Thoracic aorta (tissue), 2 donors: ENCODE data around the gene FXYD1. TPM values are rescaled to one million over a fixed set of nuclear protein-coding genes. Genes with fewer than 3 reads are reported as not detected.
"Not testable (repeated sequence)": the region's sequence is repeated elsewhere in the genome, so short reads cannot be mapped to it uniquely, and the experiment has no call there.

Source experiments
- ATAC-seq: fragments of 150-250 bp; one replicate; pipeline ENCODE4 v1.8.0; 2017; ENCODE audit warnings: low read depth; ENCODE audit not compliant: insufficient number of reproducible peaks, low FRiP score
- DNase-seq: peaks from one replicate; pipeline ENCODE4 v3.0.0-alpha.2; 2020; ENCODE audit warnings: low spot score
- H3K27ac ChIP-seq, 2 donors: fragments of 200-600 bp; sonication (generic); 1 replicate in 1 of 2; 2 replicates in 1 of 2; pipeline ENCODE4 v1.5.1; 2016; ENCODE audit warnings: mild to moderate bottlenecking in 2 of 2, moderate library complexity in 2 of 2
- H3K27me3 ChIP-seq: fragments of 200-600 bp; sonication (generic); replicated peaks from 2 replicates; pipeline ENCODE4 v1.6.0; 2016; ENCODE audit warnings: mild to moderate bottlenecking; ENCODE audit not compliant: insufficient read depth
- H3K36me3 ChIP-seq: fragments of 200-600 bp; sonication (generic); one replicate; pipeline ENCODE4 v1.5.1; 2016
- H3K4me1 ChIP-seq, 2 donors: fragments of 200-600 bp; sonication (generic); 1 replicate in 1 of 2; 2 replicates in 1 of 2; pipeline versions ENCODE4 v1.5.1 to v1.6.0; 2016; ENCODE audit warnings: low read depth in 2 of 2, mild to moderate bottlenecking in 1 of 2; ENCODE audit not compliant: control insufficient read depth in 1 of 2
- H3K4me3 ChIP-seq: fragments of 200-600 bp; sonication (generic); 2 replicates; pipeline ENCODE4 v1.5.1; 2016; ENCODE audit warnings: mild to moderate bottlenecking
- H3K9me3 ChIP-seq: fragments of 200-600 bp; sonication (generic); 2 replicates; pipeline ENCODE4 v1.5.1; 2016
- CTCF ChIP-seq: fragments of 200-600 bp; sonication (generic); IDR thresholded peaks from one replicate; pipeline ENCODE4 v1.5.1; 2019; ENCODE audit warnings: antibody characterized with exemption
- total RNA-seq, 2 donors: library from RNA; depleted of rRNA; stranded (reverse); fragments of >200 nt; gene quantifications; one replicate each; pipeline versions ENCODE4 v1.1.0 to v1.2.3, GENCODE V29; 2016

The FXYD1 gene
- total RNA-seq, 2 donors from 2014 or later, result 50.7 to 65.8 TPM

DNA sequence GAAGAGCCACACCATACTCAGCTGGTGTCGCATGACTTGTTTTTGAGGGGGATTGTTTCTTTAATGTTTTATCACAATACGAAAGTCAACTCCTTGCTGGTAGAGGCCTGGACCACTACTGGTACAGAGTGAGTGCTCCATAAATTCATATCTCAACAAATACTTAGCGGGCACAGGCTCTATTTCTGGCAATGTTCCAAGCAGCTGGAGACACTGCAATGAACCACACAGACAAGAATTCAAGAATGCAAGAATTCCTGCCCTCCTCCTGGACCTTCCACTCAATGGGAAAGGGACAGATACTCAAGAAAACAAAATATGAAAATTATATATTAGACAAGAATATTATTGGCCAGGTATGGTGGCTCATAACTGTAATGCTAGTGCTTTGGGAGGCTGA is 10.8 kb downstream of the FXYD1 start:
- no peak for ATAC-seq
- Histone ChIP-seq H3K36me3 (no peaks in the 10 kb centered on the region), H3K27ac (no peak overlapping the region), H3K27me3 (no peaks in the 10 kb centered on the region), H3K9me3 (no peaks in the 10 kb centered on the region), H3K4me1 (peaks cover 0 to 19% of the 10 kb centered on the region in 2 donors), H3K4me3 (no peak overlapping the region)
- no peak for DNase-seq
- no peak for TF ChIP-seq CTCF

DNA sequence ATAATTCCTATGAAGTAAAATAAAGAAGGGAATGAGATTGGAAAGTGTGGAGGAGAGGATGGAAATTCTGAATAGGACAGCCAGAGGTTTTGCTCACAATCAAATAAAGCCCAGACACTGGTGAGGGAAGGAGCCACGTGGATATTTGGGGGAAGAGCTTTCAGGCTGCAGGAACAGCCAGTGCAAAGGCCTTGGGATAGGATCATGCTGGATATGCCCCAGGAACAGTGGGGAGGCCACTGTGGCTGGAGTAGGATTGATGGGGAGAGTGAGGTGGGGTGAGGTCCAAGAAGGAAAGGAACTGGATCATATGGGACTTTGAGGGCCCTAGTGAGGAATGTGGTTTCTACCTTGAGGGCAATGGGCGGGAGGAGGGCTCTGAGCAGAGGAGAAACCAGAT is 11.8 kb downstream of the FXYD1 start:
- Histone ChIP-seq H3K36me3 (no peaks in the 10 kb centered on the region), H3K9me3 (no peaks in the 10 kb centered on the region), H3K4me1 (peaks cover 0 to 29% of the 10 kb centered on the region in 2 donors), H3K4me3 (no peak overlapping the region), H3K27ac (no peak overlapping the region), H3K27me3 (no peaks in the 10 kb centered on the region)
- no peak for TF ChIP-seq CTCF
- ATAC-seq (no peak), DNase-seq (no peak)

- H3K27me3 ChIP-seq, result no peaks in the 10 kb centered on the region
- no peak for TF ChIP-seq CTCF
Observed at GRCh38 chr19:35151273-35152065, 12.8 kb downstream of the FXYD1 start.

DNA sequence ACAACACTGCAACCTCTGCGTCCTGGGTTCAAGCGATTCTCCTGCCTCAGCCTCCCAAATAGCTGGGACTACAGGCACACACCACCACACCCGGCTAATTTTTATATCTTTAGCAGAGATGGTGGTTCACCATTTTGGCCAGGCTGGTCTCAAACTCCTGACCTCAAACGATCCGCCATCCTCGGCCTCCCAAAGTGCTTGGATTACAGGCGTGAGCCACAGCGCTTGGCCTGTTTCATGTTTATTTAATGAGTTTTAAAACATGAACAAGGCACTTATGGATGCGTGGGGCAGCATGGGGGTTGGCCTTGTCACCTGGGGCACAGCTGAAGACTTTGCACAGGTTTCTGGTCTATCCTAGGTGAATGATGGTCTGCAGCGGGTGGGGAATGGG is 14.5 kb downstream of the FXYD1 start:
- peaks cover 0 to 27% of the 10 kb centered on the region in 2 donors for H3K4me1 ChIP-seq
- H3K9me3 ChIP-seq, H3K4me3 ChIP-seq, H3K36me3 ChIP-seq, DNase-seq, H3K27me3 ChIP-seq, H3K27ac ChIP-seq, ATAC-seq: not testable (repeated sequence)

More at GRCh38 chr19:35151273-35152065, 12.8 kb downstream of the FXYD1 start:
- Histone ChIP-seq H3K4me1 (peaks cover 0 to 31% of the 10 kb centered on the region in 2 donors), H3K4me3 (no peak overlapping the region), H3K36me3 (no peaks in the 10 kb centered on the region), H3K9me3 (no peaks in the 10 kb centered on the region), H3K27ac (no peak overlapping the region)
- ATAC-seq (no peak), DNase-seq (no peak)

- TF ChIP-seq CTCF, result peak; percentile 63
- Histone ChIP-seq H3K27ac (peak overlapping the region; percentile 34 to 65), H3K27me3 (no peaks in the 10 kb centered on the region), H3K4me1 (peaks cover 0 to 27% of the 10 kb centered on the region in 2 donors), H3K9me3 (no peaks in the 10 kb centered on the region), H3K4me3 (peak overlapping the region; percentile 85), H3K36me3 (no peaks in the 10 kb centered on the region)
- no peak for ATAC-seq
- no peak for DNase-seq
Observed at GRCh38 chr19:35153701-35154524, 15.3 kb downstream of the FXYD1 start.
